Activated CD8-positive, alpha-beta memory T cell treated with anti-CD3 and anti-CD28 coated beads, Interleukin-2, amount 50 U/mL, for 24 hours (primary cell): ENCODE measurements around the gene STC2.

ENCODE experiments used
- DNase-seq: peaks from one replicate; pipeline ENCODE4 v3.0.0-alpha.2; 2020; ENCODE audit errors: extremely low read depth

The STC2 gene

GRCh38 chr5:173312821-173313220, 15.4 kb downstream of the STC2 start:
- DNase-seq, result no peak

- no peak for DNase-seq
Measured at GRCh38 chr5:173311818-173312585, 16.2 kb downstream of the STC2 start.

DNA sequence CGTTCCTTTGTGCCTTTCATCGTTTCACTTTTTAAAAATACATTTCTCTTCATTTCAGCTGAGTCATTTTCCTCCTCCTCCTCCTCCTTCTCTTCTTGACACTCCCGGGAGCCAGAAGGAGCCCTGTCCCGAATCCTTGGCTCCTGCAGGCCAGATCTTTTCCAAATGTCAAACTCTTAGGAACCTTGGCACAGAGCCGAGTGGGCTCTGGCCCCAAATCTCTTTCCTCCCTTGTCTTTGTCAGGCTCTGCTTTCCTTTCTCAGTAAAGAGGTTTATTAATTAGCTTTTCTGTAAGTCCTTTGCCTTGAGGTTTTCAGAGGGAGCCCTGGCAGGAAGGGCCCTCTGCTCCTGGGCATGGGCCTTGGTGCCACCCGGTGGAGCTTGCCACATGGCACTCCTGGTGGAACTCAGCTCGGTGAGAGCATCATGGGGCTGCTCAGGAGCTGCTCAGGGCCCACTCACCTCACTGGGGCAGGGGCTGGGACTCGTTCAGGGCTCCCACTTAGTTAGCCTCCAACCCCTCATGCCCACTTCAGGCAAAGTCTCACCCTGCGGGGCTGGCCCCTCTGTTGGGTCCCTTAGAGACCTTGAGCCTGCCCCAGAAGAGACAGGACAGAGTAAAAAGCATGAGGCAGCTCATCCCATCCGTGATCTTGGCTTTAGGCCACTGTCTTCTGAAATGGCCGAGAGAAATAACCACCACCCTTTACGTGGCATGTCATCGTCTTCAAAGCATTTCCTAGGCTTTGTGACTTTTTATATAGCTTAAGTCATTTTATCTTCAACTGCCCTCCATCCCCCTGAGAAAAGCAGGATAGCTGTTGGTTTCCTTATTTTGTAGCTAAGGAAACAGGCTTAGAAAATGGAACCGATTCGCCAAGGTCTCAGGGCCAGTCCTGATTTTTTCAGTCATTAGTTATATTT, 17.1 kb downstream of the STC2 start:
- DNase-seq, result no peak

DNA sequence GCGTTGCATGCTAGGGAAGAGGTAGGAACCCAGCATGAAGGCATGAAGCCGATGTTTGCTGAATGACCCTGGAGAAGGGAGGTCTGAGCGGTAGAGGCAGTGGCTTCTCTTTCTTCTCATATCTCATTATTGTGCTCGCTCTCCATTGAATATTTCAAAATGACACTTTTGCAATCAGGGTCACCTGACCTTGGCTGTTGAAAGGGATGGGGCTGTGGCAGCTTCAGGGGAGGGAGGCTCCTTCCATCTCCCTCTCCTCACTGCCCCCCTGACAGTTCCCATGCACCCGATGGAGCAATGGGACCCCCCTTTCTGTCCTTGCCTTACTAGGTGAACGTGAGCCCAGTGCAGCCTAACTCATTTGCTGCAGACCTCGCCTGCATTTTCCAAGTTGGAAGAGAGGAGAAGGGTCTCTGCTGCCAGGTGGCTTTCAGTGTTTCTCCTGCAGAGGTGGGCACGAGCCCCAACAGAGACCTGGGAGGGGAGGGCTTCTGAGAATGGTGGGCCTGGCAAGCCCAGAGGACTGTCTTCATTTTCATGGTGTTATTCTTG, 17.9 kb downstream of the STC2 start:
- no peak for DNase-seq

DNA sequence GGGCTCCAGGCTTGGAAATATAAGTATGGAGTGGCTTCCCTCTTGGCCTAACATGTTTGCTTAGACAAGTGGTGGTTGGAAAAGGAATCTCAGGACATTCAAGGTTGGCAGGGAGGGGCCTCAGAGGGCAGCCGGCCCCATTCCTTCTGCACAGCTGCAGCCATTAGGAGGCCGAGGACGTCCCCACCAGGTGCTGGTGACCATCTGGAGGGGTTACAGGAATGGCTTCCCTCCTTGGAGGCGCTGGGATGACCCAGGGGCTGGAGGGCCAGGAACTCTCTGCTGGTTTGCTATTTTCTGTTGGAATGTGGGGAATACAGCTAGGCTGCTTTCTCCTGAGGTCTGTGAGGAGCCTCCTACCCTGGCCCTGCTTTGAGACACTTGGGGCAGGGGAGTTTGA, 18.5 kb downstream of the STC2 start:
- DNase-seq, result no peak

GRCh38 chr5:173308226-173308625, 20.0 kb downstream of the STC2 start:
- no peak for DNase-seq

DNA sequence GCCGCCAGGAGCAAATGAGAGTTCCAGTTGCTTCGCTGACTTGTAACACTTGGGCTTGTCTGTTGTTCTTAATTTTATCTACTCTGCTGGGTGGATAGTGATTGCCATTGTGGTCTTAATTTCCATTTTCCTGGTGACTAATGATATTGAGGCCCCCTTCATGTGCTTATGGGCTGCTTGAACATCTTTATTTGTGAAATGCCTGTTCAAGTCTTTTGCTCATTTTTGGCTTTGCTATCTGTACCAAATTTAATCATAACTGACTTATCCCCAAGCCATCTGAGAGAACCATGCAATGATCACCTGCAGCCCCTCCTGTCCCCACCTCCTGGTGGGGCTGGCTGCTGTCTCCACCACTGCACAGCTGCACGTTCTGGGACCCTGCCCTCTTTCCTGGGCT, 20.5 kb downstream of the STC2 start:
- no peak for DNase-seq

DNA sequence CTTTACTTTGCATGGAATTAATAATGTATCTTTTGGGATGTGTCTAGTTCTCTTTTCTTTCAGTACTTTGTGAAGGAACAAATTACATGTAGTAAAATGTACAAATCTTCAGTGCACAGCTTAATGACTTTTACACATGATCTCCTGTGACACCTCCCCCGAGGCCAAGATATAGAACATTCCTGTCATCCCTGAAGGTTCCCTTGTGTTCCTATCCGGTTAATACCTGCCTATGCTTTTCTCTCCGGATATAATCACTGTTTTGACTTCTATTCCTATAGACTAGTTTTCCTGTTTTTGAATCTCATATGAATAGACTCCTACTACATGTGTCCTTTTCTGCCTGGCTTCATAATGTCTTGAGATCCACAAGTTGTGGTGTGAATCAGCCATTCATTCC, 21.5 kb downstream of the STC2 start:
- no peak for DNase-seq

DNA sequence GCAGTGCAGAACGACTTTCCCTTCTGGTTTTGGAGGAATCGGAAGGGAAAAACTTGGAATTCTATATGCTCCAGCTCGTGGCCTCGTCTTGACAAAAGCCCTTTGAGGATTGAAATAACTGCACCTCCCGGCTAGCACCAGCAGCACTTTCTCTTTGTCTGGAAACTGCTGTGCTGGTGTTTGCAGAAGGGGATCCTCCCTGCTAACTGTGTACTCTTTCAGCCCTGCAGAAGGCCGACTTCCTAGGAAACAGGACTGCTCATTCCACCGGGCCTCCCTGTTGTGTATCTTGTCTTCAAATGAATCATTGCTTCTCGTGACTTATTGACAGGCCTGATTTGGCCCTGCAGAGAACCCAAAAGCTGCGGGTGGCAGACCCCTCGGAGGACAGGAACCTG, 23.6 kb downstream of the STC2 start:
- DNase-seq, result no peak

- no peak for DNase-seq
Measured at GRCh38 chr5:173303878-173304590, 24.2 kb downstream of the STC2 start.

DNA sequence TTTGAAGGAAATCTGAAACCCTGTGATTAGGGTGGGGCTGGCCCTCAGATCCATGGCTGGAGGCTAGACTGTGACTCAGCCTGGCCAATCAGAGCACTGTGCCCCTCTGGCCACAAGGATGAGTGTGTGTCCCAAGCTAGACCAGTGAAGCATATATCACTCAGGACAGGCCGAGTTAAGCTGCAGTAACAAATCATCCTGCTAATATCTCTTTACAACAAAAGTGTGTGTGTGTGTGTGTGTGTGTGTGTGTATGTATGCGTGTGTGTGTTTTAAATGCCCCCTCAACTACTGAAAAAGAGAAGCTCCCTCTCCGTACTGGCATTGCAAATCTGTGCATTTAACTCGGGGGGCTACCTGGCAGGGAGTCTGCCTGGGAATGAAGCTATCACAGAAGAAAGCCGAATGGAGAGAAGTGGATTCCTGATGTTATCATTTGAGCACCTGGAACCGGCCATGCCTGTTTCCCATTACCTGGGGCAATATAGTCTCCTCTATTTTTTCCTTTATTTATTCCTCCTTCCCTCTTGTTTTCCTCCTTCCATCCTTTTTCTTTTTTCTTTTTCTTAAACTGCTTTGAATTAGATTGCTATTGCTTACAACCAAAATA, 25.6 kb downstream of the STC2 start:
- no peak for DNase-seq

GRCh38 chr5:173301695-173302545, 26.3 kb downstream of the STC2 start:
- DNase-seq, result no peak

DNA sequence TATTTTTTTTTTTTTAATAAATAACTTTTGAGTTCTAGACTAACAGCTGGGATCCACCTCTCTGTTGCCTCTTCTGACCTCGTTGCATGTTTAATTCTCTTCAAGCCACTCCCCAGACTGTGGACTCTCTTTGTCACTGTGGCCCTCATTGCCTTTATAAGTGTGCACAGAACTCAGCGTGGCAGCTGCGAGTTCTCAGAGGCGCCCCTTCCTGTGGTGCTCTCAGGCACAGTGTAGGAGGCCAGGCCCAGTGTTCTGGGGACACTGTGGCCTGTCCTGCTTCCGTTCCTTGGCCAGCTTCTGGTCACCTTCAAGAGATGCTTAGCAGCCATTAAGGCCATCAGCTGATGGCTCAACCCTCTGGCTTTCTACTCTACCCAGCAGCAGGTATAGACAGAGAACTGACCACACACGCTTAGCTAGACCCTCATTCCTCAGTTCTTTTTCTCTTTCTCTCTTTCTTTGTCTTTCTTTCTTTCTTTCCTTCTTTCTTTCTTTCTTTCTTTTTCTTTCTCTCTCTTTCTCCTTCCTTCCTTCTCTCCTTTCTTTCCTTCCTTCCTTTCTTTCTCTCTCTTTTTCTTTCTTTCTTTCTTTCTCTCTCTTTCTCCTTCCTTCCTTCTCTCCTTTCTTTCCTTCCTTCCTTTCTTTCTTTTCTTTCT, 27.7 kb downstream of the STC2 start:
- no peak for DNase-seq

DNA sequence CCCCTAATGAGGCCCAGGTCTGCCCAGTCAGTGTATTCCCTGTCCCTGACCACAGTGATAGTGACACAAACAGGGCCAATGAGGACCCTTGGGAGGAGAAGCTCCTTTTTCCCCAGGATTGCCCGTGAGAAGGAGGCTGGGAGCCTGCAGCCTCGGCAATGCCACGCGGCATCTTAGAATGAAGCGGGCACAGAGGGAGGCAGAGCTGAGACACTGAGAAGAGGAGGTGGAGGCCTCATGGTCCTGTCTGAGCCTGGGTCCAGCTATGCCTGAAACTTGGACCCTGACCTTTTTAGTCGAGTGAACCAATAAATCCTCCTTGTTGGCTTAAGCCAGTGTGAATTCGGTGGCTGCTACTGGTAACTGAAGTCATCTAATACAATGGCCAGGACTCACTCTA, 28.4 kb downstream of the STC2 start:
- no peak for DNase-seq

DNA sequence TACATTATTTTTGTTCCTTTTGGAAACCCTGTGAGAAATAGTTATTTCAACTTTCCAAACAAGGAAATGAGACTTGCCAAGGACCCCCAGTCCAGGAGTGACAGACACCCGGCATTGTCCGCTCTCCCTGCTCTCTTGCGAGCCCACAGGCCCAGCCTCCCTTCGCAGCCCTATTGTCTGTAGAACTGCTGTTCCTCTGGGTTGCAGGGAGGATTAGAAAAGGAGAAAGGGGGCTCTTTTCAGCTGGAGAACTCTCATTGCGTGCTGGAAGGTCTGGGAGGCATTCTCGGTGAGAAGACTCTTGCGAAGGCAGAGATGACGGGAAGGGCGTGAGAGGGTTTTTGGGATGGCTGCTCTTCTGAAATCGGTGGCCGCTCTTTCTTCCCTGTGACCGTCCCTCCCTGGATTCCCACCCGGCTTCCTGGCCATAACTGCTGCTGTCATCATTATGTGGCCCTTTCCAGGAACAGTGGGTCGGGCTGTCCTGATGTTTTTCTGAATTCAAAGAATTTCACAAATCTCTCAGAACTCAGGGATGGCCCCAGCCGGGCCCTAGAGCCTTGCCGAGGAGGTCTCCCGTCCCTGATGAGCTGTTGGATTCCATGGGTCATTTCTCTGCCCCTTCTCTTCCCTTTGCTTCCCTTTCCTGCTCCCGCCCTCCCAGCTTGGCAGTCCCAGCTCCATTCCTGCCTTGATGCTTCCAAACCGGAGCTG, 29.8 kb downstream of the STC2 start:
- no peak for DNase-seq

DNA sequence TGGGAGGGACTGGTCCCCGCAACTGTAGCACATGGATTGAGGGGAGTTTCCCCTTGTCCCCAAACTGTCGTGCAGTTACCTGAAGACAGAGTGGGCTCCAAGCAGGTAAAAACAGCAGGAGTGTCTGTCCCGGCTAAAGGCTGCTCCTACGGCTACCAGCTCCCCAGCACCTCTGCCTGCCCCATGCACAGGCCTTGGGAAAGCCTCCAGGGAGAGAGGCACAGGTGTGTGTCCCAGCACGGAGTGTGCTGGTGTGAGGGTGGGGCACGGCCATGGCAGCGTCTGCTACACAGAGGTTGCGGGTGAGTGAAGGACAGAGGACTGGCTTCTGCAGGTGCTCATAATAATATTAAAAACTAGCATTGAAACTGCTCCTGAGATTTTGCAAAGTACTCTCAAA, 30.4 kb downstream of the STC2 start:
- no peak for DNase-seq

DNA sequence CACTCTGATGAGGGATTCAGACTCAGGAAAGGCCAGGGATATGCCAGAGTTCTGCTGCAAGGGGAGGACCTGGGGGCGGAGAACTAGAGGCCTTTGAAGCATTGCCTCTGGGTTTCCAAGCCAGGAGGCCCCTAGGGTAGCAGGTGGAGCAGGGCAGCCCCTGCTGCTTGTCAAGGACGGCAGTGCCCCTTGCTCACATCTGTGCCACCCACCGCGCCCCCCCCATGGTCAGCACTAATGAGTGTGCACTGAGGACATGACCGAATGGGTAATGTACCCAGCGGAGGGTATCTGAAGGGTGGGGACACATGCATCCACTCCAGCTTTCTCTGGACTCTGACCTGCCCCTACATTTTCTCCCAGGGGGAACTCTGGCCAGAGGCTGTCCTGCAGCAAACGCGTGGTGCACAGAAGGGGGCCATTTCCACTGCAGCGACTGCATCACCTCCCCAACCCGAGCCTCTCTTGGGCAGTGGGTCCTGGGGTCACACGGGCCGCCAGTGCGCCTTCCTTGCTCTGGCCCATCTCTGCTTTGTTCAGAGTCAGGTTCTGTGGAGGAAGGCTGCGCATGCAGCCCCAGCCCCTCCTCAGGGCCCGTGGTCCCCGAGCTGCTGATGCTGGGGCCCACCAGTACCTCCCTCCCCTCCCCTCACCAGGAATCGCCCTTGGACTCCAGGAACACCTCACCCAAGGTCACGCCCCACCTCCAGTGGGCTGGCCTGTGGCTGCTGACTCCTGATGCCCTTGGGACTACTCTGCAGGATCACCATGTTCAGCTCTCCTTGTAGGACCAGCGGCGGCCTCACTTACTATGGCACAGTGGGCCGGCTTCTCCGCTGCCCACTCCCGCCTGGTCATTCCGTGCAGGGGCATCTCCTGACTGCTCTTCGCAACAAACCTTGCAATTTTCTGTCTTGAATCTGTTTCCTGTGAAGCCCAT, 31.2 kb downstream of the STC2 start:
- no peak for DNase-seq

DNA sequence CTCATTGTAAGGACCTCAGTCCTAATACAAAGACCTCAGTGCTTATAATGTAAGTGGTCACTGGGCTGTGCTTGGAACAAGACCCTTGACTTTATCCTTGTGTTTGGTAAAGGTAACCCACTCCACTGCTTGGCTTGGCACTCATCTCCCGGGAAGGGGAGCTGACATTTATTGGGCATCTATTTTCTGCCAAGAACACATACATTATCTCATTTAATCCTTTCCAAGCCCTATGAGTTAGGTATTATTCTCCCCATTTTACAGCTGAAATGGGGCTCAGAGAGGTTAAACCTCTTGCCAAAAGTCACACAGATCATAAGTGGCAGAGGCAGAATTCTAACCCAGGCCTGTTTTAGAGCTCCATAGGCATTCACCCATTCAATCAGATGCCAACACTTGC, 32.4 kb downstream of the STC2 start:
- no peak for DNase-seq
